ENCODE measurements around the gene OPN3.

OPN3 gene

DNA sequence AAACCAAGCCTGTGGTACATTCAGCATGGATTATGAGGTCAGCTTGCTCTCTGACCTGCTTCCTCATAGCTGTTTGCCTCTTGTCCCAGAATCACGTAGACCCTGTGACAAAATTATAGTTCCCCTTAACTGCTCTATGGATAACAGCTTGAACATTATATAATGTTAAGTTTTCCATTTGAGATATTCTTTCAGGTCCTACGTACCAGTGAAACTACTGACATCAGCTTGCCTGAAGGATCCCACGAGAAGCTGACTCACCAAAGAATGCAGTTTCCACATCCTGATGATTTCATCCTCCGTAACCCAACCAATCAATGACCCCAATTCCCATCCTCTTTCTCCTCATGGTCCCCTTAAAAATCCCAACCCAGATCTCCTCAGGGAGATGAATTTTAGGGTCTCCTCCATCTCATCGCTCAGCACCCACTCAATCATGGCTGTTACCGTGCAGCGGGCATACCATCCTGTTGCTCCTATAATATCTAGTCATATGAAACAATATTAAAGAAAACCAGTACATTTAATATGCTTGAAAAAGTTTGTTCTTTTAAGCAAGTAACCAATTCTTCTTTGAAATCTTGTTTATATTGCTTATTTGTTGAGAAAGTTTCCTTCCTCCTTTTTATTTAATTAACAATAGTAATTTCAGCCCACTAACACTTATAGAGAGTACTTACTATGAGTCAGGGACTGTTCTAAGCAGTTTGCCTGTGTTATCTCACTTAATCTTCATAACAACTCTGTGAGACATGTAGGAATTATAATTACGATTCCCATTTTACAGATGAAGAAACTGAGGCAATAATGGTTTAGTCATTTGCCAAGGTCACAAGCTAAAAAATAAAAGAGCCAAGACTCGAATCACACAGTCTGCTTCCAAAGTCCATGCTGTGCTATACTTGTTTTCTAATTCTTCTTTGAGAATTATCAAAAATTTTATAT, 27.4 kb downstream of the OPN3 start:
- H3K4me3 ChIP-seq (ENCODE audit: low read depth, low read length), result no peak overlapping the region
- TF ChIP-seq, protein P1, sequence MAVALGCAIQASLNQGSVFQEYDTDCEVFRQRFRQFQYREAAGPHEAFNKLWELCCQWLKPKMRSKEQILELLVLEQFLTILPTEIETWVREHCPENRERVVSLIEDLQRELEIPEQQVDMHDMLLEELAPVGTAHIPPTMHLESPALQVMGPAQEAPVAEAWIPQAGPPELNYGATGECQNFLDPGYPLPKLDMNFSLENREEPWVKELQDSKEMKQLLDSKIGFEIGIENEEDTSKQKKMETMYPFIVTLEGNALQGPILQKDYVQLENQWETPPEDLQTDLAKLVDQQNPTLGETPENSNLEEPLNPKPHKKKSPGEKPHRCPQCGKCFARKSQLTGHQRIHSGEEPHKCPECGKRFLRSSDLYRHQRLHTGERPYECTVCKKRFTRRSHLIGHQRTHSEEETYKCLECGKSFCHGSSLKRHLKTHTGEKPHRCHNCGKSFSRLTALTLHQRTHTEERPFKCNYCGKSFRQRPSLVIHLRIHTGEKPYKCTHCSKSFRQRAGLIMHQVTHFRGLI (tag by site-specific recombination; IDR thresholded peaks at IDR 0.05), result no peak
- TF ChIP-seq ZNF544 (tag by site-specific recombination; IDR thresholded peaks at IDR 0.05) (no peak), SP3 (tag by site-specific recombination; IDR thresholded peaks at IDR 0.05) (no peak), KLF1 (tag by site-specific recombination; IDR thresholded peaks at IDR 0.05) (no peak)
- H3K4me1 ChIP-seq (ENCODE audit: control insufficient read depth, insufficient read depth, low read length), result no peaks in the 10 kb centered on the region
- no peaks in the 10 kb centered on the region for H3K36me3 ChIP-seq (ENCODE audit: control insufficient read depth in 2 of 2, insufficient read depth in 1 of 2, low read length in 2 of 2)
- H3K27ac ChIP-seq (ENCODE audit: extremely low read depth, low read depth, low read length), result no peak overlapping the region
- H3K9me3 ChIP-seq (ENCODE audit: control insufficient read depth, insufficient read depth, low read depth, low read length), result no peaks in the 10 kb centered on the region
- CTCF ChIA-PET, result interaction anchor here (0.6 to 2.6 kb wide), 6 partner anchors 8 to 805 kb away, joined by 3 to 7 read pairs (median 5); no protein-coding TSS in a partner anchor
- POLR2A ChIA-PET, result no interaction called here

- H3K9me3 ChIP-seq (ENCODE audit: control insufficient read depth, insufficient read depth, low read depth, low read length), result no peaks in the 10 kb centered on the region
- no peak overlapping the region for H3K4me3 ChIP-seq (ENCODE audit: low read depth, low read length)
- ChIA-PET POLR2A (interaction anchor here (0.6 kb wide), 1 partner anchor 236 kb away, joined by 3 read pairs; the partner anchor contains the start of gene EXO1), CTCF (interaction anchor here (0.6 to 2.6 kb wide), 9 partner anchors 8 to 454 kb away, joined by 3 to 7 read pairs (median 4); no protein-coding TSS in a partner anchor)
- no peaks in the 10 kb centered on the region for H3K4me1 ChIP-seq (ENCODE audit: control insufficient read depth, insufficient read depth, low read length)
- H3K27ac ChIP-seq (ENCODE audit: extremely low read depth, low read depth, low read length), result no peak overlapping the region
- no peak for TF ChIP-seq ZNF830 (tag by site-specific recombination; IDR thresholded peaks at IDR 0.05; ENCODE audit: low read depth)
- no peak for TF ChIP-seq ZNF701 (tag by site-specific recombination; IDR thresholded peaks at IDR 0.05)
- no peak for TF ChIP-seq ZNF133 (tag by site-specific recombination; IDR thresholded peaks at IDR 0.05)
- H3K36me3 ChIP-seq (ENCODE audit: control insufficient read depth in 2 of 2, insufficient read depth in 1 of 2, low read length in 2 of 2), result no peaks in the 10 kb centered on the region
Observed at GRCh38 chr1:241611736-241612135, 28.4 kb downstream of the OPN3 start.

DNA sequence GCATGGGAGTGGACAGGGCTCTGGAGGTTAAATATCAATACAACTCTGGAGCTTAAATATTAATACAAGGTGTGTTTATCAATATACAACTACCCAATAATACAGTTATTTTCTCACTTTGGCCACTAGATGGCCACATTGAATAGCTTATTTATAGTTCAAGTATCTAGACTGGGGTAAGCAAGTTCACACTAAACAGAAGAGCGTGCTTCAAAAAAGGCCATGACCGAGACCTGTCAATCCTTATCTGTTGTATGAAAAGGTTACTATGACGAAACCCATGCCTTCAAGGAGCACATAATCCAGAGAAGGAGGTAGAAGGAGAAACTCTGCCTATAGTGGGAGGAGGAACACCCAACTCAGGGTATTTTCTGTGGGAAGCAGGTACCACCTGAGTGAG, 29.1 kb downstream of the OPN3 start:
- H3K4me1 ChIP-seq (ENCODE audit: control insufficient read depth, insufficient read depth, low read length), result no peaks in the 10 kb centered on the region
- POLR2A ChIA-PET, result no interaction called here
- H3K9me3 ChIP-seq (ENCODE audit: control insufficient read depth, insufficient read depth, low read depth, low read length), result no peaks in the 10 kb centered on the region
- CTCF ChIA-PET, result interaction anchor here (0.7 to 2.6 kb wide), 8 partner anchors 11 to 455 kb away, joined by 3 to 7 read pairs (median 4); no protein-coding TSS in a partner anchor
- no peak overlapping the region for H3K4me3 ChIP-seq (ENCODE audit: low read depth, low read length)
- no peak overlapping the region for H3K27ac ChIP-seq (ENCODE audit: extremely low read depth, low read depth, low read length)
- TF ChIP-seq, protein P2, sequence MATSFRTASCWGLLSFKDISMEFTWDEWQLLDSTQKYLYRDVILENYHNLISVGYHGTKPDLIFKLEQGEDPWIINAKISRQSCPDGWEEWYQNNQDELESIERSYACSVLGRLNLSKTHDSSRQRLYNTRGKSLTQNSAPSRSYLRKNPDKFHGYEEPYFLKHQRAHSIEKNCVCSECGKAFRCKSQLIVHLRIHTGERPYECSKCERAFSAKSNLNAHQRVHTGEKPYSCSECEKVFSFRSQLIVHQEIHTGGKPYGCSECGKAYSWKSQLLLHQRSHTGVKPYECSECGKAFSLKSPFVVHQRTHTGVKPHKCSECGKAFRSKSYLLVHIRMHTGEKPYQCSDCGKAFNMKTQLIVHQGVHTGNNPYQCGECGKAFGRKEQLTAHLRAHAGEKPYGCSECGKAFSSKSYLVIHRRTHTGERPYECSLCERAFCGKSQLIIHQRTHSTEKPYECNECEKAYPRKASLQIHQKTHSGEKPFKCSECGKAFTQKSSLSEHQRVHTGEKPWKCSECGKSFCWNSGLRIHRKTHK (tag by site-specific recombination; IDR thresholded peaks at IDR 0.05), result no peak
- no peak for TF ChIP-seq ZNF561 (tag by site-specific recombination; IDR thresholded peaks at IDR 0.05; ENCODE audit: borderline replicate concordance)
- TF ChIP-seq ZNF239 (tag by site-specific recombination; IDR thresholded peaks at IDR 0.05), result no peak
- peak; percentile 75; the same call in 1 of the 2 replicates for TF ChIP-seq ZNF18 (tag by site-specific recombination; IDR thresholded peaks at IDR 0.05)
- 0 out of 2 replicates have a peak, but pooled peaks have one; percentile 2 for TF ChIP-seq ZNF664 (tag by site-specific recombination; IDR thresholded peaks at IDR 0.05)
- TF ChIP-seq ZNF184 (tag by site-specific recombination; IDR thresholded peaks at IDR 0.05), result no peak
- peak; percentile 49 for TF ChIP-seq ZNF654 (tag by site-specific recombination; IDR thresholded peaks at IDR 0.05; ENCODE audit: low read depth)
- TF ChIP-seq ZSCAN30 (tag by site-specific recombination; IDR thresholded peaks at IDR 0.05), result no peak
- TF ChIP-seq GLI4 (tag by site-specific recombination; IDR thresholded peaks at IDR 0.05), result no peak
- H3K36me3 ChIP-seq (ENCODE audit: control insufficient read depth in 2 of 2, insufficient read depth in 1 of 2, low read length in 2 of 2), result no peaks in the 10 kb centered on the region

All from HEK293 (cell line).